ENCODE measurements around the gene ING5.
A peak's percentile ranks its signal among the peaks of the same experiment; 100 is the strongest.

ING5 gene

GRCh38 chr2:241672243-241673188, 29.3 kb upstream of the ING5 start:
- no peak for DNase-seq

- DNase-seq: no peak
These were observed 28.6 kb upstream of the ING5 start for GRCh38 chr2:241673189-241673663.

GRCh38 chr2:241673797-241674725, 27.8 kb upstream of the ING5 start:
- DNase-seq: no peak

- no peak for DNase-seq
These were observed 26.0 kb upstream of the ING5 start for GRCh38 chr2:241675885-241676284.

DNA sequence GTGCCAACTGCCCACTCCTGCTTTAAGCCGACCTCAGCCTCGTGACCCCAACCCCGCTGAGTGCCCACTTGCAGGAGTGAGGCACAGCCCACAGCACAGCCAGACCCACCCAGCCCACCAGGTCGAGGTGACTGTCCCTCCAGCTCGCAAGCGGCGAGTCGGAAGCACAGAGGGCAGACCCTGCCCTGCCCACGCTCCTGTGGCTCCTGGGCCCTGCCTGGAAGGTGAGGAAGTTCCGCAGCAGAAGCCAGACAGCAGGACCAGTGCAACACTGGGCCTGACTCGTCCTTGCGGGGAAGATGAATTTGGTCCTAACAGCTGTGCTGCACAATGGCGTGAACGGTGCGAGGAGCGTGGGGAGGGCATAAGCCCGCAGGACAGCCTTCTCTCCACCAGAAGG, 25.2 kb upstream of the ING5 start:
- no peak for DNase-seq

- DNase-seq: no peak
These were observed 24.4 kb upstream of the ING5 start for GRCh38 chr2:241677392-241677791.

GRCh38 chr2:241678307-241678706, 23.5 kb upstream of the ING5 start:
- no peak for DNase-seq

GRCh38 chr2:241678784-241679540, 22.9 kb upstream of the ING5 start:
- no peak for DNase-seq

DNA sequence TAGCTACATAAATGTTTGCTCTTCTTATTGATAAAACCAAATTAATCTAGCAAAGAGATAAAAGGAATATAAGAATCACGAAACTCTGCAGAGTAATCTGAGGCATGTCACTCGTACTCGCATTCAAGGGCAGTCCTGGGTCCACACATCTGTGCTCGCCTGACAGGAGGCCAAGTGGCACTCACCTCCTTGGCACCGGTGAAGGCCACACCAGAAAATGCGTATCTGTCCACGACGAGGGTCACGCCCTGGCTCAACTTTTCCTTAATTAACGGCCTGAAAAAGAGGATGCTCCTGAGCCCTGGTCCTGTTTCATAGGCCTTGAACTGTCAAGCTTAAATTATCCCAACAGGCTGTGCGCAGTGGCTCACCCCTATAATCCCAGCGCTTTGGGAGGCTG, 21.8 kb upstream of the ING5 start:
- DNase-seq: no peak

DNA sequence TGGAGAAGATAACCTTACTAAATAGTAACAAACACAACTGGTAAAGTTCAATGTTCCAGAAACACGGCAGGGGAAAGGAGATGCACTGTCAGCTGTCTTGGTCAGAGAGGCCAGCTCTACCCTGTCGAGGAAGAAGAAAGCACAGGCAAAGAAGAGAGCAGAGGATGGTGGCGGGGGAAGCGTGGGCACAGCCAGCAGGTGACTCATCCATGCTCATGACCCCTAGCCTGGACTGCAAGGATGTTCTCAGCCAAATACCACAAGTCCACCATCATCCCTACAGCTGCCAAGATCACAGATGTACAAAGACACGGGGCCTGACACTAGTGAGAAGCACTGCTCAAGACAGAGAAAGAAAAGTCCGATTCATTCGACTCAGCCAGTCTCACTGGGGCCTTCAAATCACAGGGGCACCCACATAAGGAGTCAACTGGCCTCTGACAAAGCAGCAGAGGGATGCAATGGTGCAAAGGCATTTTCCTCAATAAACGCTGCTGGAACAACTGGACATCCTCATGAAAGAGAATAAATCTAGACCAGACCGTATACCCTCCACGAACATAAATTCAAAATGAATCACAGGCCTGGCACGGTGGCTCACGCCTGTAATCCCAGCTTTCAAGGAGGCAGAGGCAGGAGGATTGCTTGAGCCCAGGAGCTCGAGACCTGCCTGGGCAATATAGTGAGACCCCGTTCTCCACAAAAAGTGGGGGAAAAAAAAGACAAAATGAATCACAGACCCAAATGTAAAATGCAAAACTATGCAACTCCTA, 20.8 kb upstream of the ING5 start:
- DNase-seq: no peak

GRCh38 chr2:241686324-241686649, 15.6 kb upstream of the ING5 start:
- no peak for DNase-seq

- DNase-seq: peak; percentile 92 to 97
These were observed 15.0 kb upstream of the ING5 start, which contains the start of gene DTYMK for GRCh38 chr2:241686650-241687425. Gene DTYMK, minus strand, starts transcription at chr2:241686815. Its CDS starts 32 bp downstream, at chr2:241686783.

- DNase-seq: no peak
These were observed 12.5 kb upstream of the ING5 start for GRCh38 chr2:241689306-241689705.

DNA sequence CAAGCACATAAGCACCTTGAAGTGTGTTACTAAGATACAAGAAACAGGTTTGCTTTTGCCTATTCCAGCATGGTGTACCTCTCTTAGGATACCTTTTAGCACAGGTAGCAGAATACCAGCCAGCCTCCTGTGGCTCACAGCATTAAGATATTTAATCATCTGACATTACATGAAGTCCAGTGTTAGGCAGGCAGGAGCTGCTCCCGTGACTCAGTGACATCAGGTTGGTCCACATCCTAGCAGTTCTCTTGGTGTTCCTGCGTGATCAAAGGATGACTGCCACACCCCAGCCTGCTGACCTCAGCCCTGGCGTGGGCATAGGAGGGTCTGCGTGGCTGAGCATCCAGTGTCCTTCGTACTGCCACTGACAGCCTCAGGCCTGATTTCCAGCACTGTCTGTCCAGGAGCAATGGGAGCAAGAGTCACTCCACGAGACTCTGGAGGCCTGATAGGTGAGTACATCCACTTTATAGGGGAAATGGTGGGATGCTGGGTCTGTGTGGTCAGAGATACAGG, 11.6 kb upstream of the ING5 start:
- DNase-seq: no peak

DNA sequence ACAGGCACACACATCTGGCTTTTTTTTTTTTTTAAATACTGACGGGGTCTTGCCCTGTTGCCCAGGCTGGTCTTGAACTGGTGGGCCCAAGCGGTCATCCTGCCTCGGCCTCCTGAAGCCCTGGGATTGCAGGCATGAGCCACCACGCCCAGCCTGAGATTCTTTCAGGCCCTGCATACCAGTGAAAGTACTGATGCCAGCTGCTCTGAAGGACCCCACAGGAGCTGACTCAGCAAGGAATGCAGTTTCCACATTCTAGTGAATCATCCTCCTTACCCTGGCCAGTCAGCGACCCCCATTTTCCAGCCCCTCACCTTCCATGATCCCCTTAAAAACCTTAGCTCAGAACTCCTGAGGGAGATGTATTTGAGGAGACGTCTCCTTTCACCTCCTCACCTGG, 9.4 kb upstream of the ING5 start:
- DNase-seq: no peak

DNA sequence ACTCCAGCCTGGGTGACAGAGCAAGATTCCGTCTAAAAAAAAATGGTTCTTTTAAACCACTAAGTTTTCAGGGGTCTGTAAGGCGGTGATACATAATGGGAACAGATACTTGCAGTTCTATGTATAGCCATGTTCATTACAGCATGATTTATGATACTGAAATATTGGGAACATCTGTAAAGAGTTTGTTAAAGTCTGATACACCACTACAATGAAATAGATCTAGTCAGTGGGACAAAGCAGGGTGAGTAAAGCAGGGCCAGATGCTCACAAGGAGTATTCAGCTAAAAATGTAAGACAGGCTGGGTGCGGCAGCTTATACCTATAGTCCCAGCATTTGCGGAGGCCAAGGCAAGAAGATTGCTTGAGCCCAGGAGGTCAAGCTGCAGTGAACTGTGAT, 6.2 kb upstream of the ING5 start:
- no peak for DNase-seq

GRCh38 chr2:241701149-241701398, 765 bp upstream of the ING5 start:
- no peak for DNase-seq

GRCh38 chr2:241702155-241703031, 554 bp downstream of the ING5 start:
- DNase-seq: peak; percentile 73 to 74

DNA sequence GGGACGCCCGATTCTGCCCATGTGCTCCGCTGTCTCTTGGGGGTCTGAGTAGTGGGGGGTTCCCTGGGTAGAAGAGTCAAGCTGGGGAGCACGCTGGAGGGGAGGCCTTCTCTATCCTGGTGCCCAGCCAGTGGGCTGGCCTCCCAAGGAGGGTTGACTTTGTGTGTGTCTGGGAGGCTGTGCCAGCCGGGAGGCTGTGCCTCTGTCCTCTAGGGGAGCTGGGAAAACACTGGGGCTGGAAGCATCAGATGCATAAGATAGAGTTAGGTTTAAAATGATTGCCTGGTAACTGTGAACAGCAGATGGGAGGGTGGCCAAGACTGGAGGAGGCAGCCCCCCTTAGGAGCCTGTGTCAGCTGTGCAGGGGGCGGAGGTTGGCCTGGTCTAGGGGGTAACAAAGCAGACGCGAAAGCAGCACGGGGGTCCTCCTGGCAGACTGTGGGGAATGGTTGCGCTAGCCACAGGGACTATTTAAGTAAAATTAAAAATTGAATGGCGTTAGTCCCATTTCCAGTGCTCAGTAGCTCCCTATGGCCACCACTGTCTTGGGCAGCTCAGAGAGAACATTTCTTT, 1.3 kb downstream of the ING5 start:
- peak in 1 of 2 experiments; percentile 7 for DNase-seq

DNA sequence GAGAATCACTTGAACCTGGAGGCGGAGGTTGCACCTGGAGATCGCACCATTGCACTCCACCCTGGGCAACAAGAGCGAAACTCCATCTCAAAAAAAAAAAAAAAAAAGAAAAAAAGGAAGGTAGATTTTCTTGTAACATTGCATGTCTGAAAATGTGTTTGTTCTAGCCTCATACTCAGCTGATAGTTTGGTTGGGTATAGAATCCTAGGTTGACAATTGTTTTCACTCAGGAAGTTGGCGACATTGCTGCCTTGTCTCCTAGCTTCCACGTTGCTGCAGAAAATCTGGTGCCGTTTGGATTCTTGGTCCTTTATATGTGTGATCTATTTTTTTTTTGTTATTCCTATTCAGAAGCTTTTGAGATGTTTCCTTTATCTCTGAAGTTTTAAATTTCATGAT, 4.7 kb downstream of the ING5 start:
- no peak for DNase-seq

All from NCI-H2081 (cell line).